ENCODE results near the gene SLC2A9.

The SLC2A9 gene

GRCh38 chr4:9895333-9895705, 126.0 kb downstream of the SLC2A9 start:
- no peak for DNase-seq (ENCODE audit: low read depth)
- H3K4me3 ChIP-seq (ENCODE audit: low read depth, low read length): no peak overlapping the region
- TF ChIP-seq CTCF (IDR thresholded peaks at IDR 0.05; ENCODE audit: control insufficient read depth, extremely low read depth, insufficient read depth): no peak

- TF ChIP-seq CTCF (IDR thresholded peaks at IDR 0.05; ENCODE audit: control insufficient read depth, extremely low read depth, insufficient read depth): no peak
- DNase-seq (ENCODE audit: low read depth): no peak
- H3K4me3 ChIP-seq (ENCODE audit: low read depth, low read length): no peak overlapping the region
Measured at GRCh38 chr4:9894644-9895332, 126.5 kb downstream of the SLC2A9 start.

GRCh38 chr4:9893329-9894108, 127.8 kb downstream of the SLC2A9 start:
- DNase-seq (ENCODE audit: low read depth): no peak
- no peak for TF ChIP-seq CTCF (IDR thresholded peaks at IDR 0.05; ENCODE audit: control insufficient read depth, extremely low read depth, insufficient read depth)
- no peak overlapping the region for H3K4me3 ChIP-seq (ENCODE audit: low read depth, low read length)

- DNase-seq (ENCODE audit: low read depth): no peak
- no peak for TF ChIP-seq CTCF (IDR thresholded peaks at IDR 0.05; ENCODE audit: control insufficient read depth, extremely low read depth, insufficient read depth)
- H3K4me3 ChIP-seq (ENCODE audit: low read depth, low read length): no peak overlapping the region
Measured at GRCh38 chr4:9891740-9892139, 129.6 kb downstream of the SLC2A9 start.

GRCh38 chr4:9891056-9891455, 130.2 kb downstream of the SLC2A9 start:
- no peak for TF ChIP-seq CTCF (IDR thresholded peaks at IDR 0.05; ENCODE audit: control insufficient read depth, extremely low read depth, insufficient read depth)
- H3K4me3 ChIP-seq (ENCODE audit: low read depth, low read length): no peak overlapping the region
- DNase-seq (ENCODE audit: low read depth): no peak

- TF ChIP-seq CTCF (IDR thresholded peaks at IDR 0.05; ENCODE audit: control insufficient read depth, extremely low read depth, insufficient read depth): no peak
- DNase-seq (ENCODE audit: low read depth): no peak
- no peak overlapping the region for H3K4me3 ChIP-seq (ENCODE audit: low read depth, low read length)
Measured at GRCh38 chr4:9889306-9889705, 132.0 kb downstream of the SLC2A9 start.

Measured in LNCaP clone FGC (cell line).